IMR-90 (cell line): ENCODE measurements around the gene ZNF74. TPM values are rescaled to one million over a fixed set of nuclear protein-coding genes. Genes with fewer than 3 reads are reported as not detected.
"Not testable (repeated sequence)": the region's sequence is repeated elsewhere in the genome, so short reads cannot be mapped to it uniquely, and the experiment has no call there.

Experiments used
- ATAC-seq: fragments of 200-7000 bp; cut with Tn5 transposase; 2 replicates; pipeline ENCODE4 v1.9.1; 2020; ENCODE audit warnings: low read depth, mild to moderate bottlenecking, moderate library complexity
- BruUV-seq: library from RNA; stranded (reverse); fragments of 400-500 nt; replicated peaks from 2 replicates; lab custom pipeline; 2021; lab: Mats Ljungman, UMichigan
- CTCF ChIA-PET: fragments of 300-600 bp; formaldehyde crosslinking; extraction: SDS; loops from one replicate; lab custom pipeline; 2021; ENCODE audit warnings: antibody characterized with exemption; lab: Yijun Ruan, JAX
- POLR2A ChIA-PET: fragments of 300-600 bp; sonication (Branson Sonifier 250); formaldehyde crosslinking; loops from one replicate; lab custom pipeline; 2022; ENCODE audit warnings: antibody characterized with exemption; ENCODE audit not compliant: unreplicated experiment; lab: Charles Lee
- DNase-seq: peaks from one replicate; pipeline ENCODE4 v3.0.0; 2013
- H2AFZ ChIP-seq: replicated peaks from 2 replicates; pipeline ENCODE3; 2013; ENCODE audit warnings: low read length, mild to moderate bottlenecking; ENCODE audit not compliant: poor library complexity
- H2AK5ac ChIP-seq: 2 replicates; pipeline ENCODE4 v1.6.1; 2013; ENCODE audit warnings: low read depth, low read length, inconsistent platforms
- H2AK9ac ChIP-seq: replicated peaks from 2 replicates; pipeline ENCODE3; 2013; ENCODE audit warnings: mild to moderate bottlenecking, low read depth, low read length, moderate library complexity; ENCODE audit not compliant: poor library complexity
- H2BK120ac ChIP-seq: 2 replicates; pipeline ENCODE4 v1.6.1; 2013; ENCODE audit warnings: low read depth, low read length, inconsistent platforms
- H2BK15ac ChIP-seq: 3 replicates; pipeline ENCODE4 v1.6.1; 2013; ENCODE audit warnings: low read depth, low read length, inconsistent platforms
- H2BK20ac ChIP-seq: 2 replicates; pipeline ENCODE4 v1.6.1; 2013; ENCODE audit warnings: low read depth, mild to moderate bottlenecking, inconsistent platforms, low read length, moderate library complexity
- H2BK5ac ChIP-seq: 2 replicates; pipeline ENCODE4 v1.6.1; 2013; ENCODE audit warnings: mild to moderate bottlenecking, low read depth, low read length, inconsistent platforms; ENCODE audit not compliant: poor library complexity, severe bottlenecking
- H3K14ac ChIP-seq: replicated peaks from 2 replicates; pipeline ENCODE4 v1.6.1; 2013; ENCODE audit warnings: low read depth, low read length, inconsistent platforms
- H3K18ac ChIP-seq: 2 replicates; pipeline ENCODE4 v1.6.1; 2013; ENCODE audit warnings: low read depth, low read length, control low read depth
- H3K23ac ChIP-seq: 2 replicates; pipeline ENCODE4 v1.6.1; 2013; ENCODE audit warnings: low read depth, low read length, inconsistent platforms
- H3K27ac ChIP-seq: 2 replicates; pipeline ENCODE4 v1.5.1; 2013; ENCODE audit warnings: mild to moderate bottlenecking, control low read depth, low read length; ENCODE audit not compliant: insufficient read depth
- H3K27me3 ChIP-seq: 2 replicates; pipeline ENCODE4 v1.6.1; 2013; ENCODE audit warnings: low read length; ENCODE audit not compliant: control insufficient read depth, insufficient read depth
- H3K36me3 ChIP-seq: 2 replicates; pipeline ENCODE4 v1.6.1; 2013; ENCODE audit warnings: low read length, mixed read lengths; ENCODE audit not compliant: control insufficient read depth, insufficient read depth
- H3K4ac ChIP-seq: 2 replicates; pipeline ENCODE4 v1.6.1; 2013; ENCODE audit warnings: low read depth, low read length, inconsistent platforms
- H3K4me1 ChIP-seq: 2 replicates; pipeline ENCODE4 v1.6.1; 2013; ENCODE audit warnings: low read length, mixed read lengths; ENCODE audit not compliant: control insufficient read depth, insufficient read depth
- H3K4me2 ChIP-seq: 2 replicates; pipeline ENCODE4 v1.6.1; 2013; ENCODE audit warnings: low read depth, mild to moderate bottlenecking, control low read depth, low read length, moderate library complexity
- H3K4me3 ChIP-seq: 2 replicates; pipeline ENCODE4 v1.5.1; 2013; ENCODE audit warnings: low read depth, mild to moderate bottlenecking, control low read depth, low read length, moderate library complexity; ENCODE audit not compliant: insufficient read depth
- H3K56ac ChIP-seq: 2 replicates; pipeline ENCODE4 v1.6.1; 2013; ENCODE audit warnings: low read length, inconsistent platforms; ENCODE audit not compliant: insufficient read depth; ENCODE audit errors: extremely low read depth
- H3K79me1 ChIP-seq, 2 experiments: 2 replicates each; pipeline ENCODE4 v1.6.1; 2013; ENCODE audit warnings: low read length in 2 of 2, inconsistent platforms in 1 of 2, low read depth in 1 of 2
- H3K9ac ChIP-seq: 2 replicates; pipeline ENCODE4 v1.6.1; 2013; ENCODE audit warnings: low read depth, low read length, control low read depth
- H3K9me1 ChIP-seq: 2 replicates; pipeline ENCODE4 v1.6.1; 2013; ENCODE audit warnings: low read length, inconsistent platforms; ENCODE audit not compliant: insufficient read depth
- H3K9me3 ChIP-seq: 2 replicates; pipeline ENCODE4 v1.6.1; 2013; ENCODE audit warnings: low read length; ENCODE audit not compliant: control insufficient read depth, insufficient read depth
- H4K20me1 ChIP-seq: 2 replicates; pipeline ENCODE4 v1.6.1; 2013; ENCODE audit warnings: low read length, inconsistent platforms; ENCODE audit not compliant: insufficient read depth
- H4K5ac ChIP-seq: 2 replicates; pipeline ENCODE4 v1.6.1; 2013; ENCODE audit warnings: mild to moderate bottlenecking, low read depth, low read length, control low read depth
- H4K8ac ChIP-seq, 2 experiments: 2 replicates each; pipeline ENCODE4 v1.6.1; 2013; ENCODE audit warnings: low read depth in 2 of 2, low read length in 2 of 2, control low read depth in 1 of 2, inconsistent platforms in 1 of 2
- H4K91ac ChIP-seq: 2 replicates; pipeline ENCODE4 v1.6.1; 2013; ENCODE audit warnings: low read depth, low read length, inconsistent platforms; ENCODE audit not compliant: insufficient read depth
- WGBS, 2 experiments: methylation state at CpG; one replicate each; pipeline versions ENCODE4 v1.1.5 to v1.1.7; 2013; ENCODE audit warnings: missing lambda C conversion rate in 2 of 2; ENCODE audit not compliant: insufficient read length in 1 of 2; ENCODE audit errors: extremely low coverage in 2 of 2; 5-methylcytosine and 5-hydroxymethylcytosine counted together
- dilution Hi-C: fragments of 300-500 bp; cut with HindIII; formaldehyde crosslinking; loops from one replicate; pipeline ENCODE4 v1.14.3; 2018; ENCODE audit warnings: low sequenced_read_pairs; ENCODE audit not compliant: unreplicated experiment
- in situ Hi-C: fragments of 300-500 bp; cut with MboI; formaldehyde crosslinking; loops from 3 replicates; pipeline ENCODE4 v1.14.3; 2019; ENCODE audit warnings: low sequenced_read_pairs, inconsistent platforms, mixed read lengths
- intact Hi-C: fragments of 100-400 bp; cut with micrococcal nuclease; formaldehyde crosslinking; loops from 2 replicates; pipeline ENCODE4 v1.10.0; 2022
- polyA plus RNA-seq, 3 experiments: library from polyadenylated mRNA; depleted of rRNA; stranded (reverse); fragments of >200 nt; gene quantifications; 2 replicates each; pipeline ENCODE4 v1.2.3, GENCODE V29; 2012; ENCODE audit warnings: low replicate concordance in 1 of 3
- total RNA-seq: library from RNA; depleted of rRNA; stranded (reverse); fragments of >200 nt; gene quantifications from 2 replicates; pipeline ENCODE4 v1.2.3, GENCODE V29; 2012

ZNF74 gene
- total and polyA plus RNA-seq, 2 of the 4 experiments (the other 2 are of a cell fraction), result 7.5 to 8.4 TPM

DNA sequence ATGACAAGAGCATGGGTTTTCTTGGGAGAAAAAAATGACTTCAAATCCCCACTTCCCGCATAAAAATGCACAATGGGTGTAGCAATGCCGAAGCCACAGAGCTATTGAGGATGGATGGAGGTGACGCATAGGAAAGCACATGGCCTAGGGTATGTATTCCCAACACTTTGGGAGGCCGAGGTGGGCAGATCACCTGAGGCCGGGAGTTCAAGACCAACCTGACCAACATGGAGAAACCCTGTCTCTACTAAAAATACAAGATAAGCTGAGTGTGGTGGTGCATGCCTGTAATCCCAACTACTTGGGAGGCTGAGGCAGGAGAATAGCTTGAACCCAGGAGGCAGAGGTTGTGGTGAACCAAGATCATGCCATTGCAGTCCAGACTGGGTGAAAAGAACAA, 15.3 kb upstream of the ZNF74 start:
- dilution Hi-C loops, intact Hi-C loops, ATAC-seq: not testable (repeated sequence)

More for the DNA sequence above, 15.3 kb upstream of the ZNF74 start:
- H3K4ac ChIP-seq, in situ Hi-C loops, H4K5ac ChIP-seq, H2BK5ac ChIP-seq, H3K23ac ChIP-seq, H4K8ac ChIP-seq, DNase-seq, H2AFZ ChIP-seq, CTCF ChIA-PET, H2AK9ac ChIP-seq, POLR2A ChIA-PET, H3K4me3 ChIP-seq, H3K14ac ChIP-seq, H2BK15ac ChIP-seq, H2BK120ac ChIP-seq, H3K9me1 ChIP-seq, H2AK5ac ChIP-seq, H3K18ac ChIP-seq, H3K56ac ChIP-seq, H4K20me1 ChIP-seq, H3K9ac ChIP-seq, H4K91ac ChIP-seq, H3K79me1 ChIP-seq, H3K4me1 ChIP-seq, H3K9me3 ChIP-seq, BruUV-seq, H2BK20ac ChIP-seq, H3K27ac ChIP-seq, H3K27me3 ChIP-seq, H3K4me2 ChIP-seq, H3K36me3 ChIP-seq: not testable (repeated sequence)
- 83% methylated on average over 2 of the region's 5 CpGs; no CpG with 5 or more reads in 1 of the 2 experiments for WGBS, 2 experiments
